Activated T-cell treated with anti-CD3 and anti-CD28 coated beads for 48 hours (primary cell): ENCODE results near the gene PEX5.
"Not testable (repeated sequence)": the region's sequence is repeated elsewhere in the genome, so short reads cannot be mapped to it uniquely, and the experiment has no call there.

Source experiments
- DNase-seq: peaks from one replicate; pipeline ENCODE4 v3.0.0-alpha.2; 2020; ENCODE audit warnings: low read depth

PEX5 gene

DNA sequence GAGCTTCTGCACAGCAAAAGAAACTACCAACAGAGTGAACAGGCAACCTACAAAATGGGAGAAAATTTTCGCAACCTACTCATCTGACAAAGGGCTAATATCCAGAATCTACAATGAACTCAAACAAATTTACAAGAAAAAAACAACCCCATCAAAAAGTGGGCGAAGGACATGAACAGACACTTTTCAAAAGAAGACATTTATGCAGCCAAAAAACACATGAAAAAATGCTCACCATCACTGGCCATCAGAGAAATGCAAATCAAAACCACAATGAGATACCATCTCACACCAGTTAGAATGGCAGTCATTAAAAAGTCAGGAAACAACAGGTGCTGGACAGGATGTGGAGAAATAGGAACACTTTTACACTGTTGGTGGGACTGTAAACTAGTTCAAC, 24.3 kb downstream of the PEX5 start:
- not testable (repeated sequence) for DNase-seq

GRCh38 chr12:7217475-7218069, 28.1 kb downstream of the PEX5 start:
- no peak for DNase-seq

GRCh38 chr12:7219599-7220243, 30.2 kb downstream of the PEX5 start:
- peak; percentile 40 for DNase-seq

- DNase-seq = no peak
Observed at GRCh38 chr12:7221486-7221885, 32.0 kb downstream of the PEX5 start.

DNA sequence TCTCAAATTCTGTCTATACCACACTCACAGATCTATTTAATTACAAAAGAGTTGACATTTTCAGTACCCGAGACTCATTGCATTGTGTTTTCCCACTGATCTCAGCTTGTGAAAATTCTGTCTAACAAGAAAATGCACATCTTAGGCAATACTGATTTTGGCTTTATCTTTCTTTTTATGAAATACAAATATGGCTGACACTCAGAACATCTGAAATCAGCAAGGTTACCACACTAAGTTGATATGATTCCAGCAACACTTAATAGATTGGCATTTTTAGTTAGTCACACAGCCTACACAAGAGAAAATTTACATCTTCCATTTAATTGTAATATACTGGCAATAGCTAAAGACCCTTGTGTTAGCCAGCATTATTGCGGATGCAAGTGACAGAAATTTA, 40.3 kb downstream of the PEX5 start:
- no peak for DNase-seq

DNA sequence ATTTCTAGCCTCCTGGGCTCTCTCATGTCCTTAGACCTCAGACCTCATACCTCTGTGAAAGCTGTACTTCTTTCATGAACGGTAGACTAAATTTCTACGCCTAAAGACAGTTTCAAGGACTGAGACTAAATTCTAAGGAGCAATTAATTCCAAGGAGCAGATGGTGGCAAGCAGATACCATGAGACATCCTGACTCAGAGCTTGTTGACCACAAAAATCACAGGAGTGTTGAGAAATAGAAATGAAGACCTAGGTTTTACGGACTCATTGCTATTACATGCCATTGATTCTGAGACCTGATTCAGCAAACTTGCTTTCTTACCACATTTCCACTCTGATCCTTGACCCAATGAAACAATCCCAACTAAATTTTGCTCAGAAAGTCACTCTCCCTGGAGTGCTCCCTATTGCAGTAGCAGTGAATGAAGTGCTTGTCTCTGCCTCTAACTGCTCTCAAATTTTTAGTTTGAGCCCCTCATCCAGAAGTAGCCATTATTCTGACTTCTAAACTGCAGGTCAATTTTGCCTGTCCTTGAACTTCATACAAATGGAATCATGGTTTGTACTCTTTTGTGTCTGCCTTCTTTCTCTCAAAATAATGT, 52.0 kb downstream of the PEX5 start:
- DNase-seq = no peak

DNA sequence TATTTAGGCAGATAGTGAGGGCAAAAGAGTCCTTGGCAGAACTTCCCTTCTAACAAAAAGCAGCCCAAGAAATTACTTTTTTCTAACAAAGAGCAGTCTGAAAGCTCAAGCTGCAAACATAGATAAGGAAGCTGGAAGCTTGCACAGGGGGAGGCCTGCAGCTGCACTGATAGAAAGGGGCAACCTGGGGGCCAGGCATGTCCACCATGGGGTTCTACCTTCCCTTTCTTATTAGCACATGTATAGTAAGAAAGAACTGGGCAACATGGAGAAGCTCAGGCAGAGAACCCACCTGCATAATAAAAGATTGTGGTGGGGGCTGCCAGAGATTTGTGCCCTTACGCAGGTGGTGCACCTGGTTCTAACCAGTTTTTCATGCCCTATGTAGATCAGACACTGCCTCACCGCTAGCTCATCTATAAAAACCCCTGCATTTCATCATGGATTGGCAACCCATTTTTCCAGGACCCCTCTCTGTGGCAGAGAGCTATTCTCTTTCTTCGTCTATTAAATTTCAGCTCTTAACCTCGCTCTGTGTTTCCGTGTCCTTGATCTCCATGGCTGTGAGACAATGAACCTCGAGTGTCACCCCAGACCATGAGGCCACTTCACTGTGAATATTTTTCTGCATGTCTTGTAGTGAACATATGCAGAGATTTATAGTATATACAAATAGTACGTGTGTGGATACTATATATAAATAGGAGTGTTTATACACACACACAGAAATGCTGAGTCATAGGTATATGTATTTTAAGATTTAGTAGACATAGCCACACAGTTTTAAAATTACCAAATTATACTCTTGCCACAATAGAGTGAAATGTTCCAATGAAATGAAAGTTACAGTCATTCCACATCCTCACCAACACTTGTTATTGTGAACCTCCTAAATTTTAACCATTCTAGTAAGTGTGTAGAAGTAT, 53.0 kb downstream of the PEX5 start:
- DNase-seq = no peak

DNA sequence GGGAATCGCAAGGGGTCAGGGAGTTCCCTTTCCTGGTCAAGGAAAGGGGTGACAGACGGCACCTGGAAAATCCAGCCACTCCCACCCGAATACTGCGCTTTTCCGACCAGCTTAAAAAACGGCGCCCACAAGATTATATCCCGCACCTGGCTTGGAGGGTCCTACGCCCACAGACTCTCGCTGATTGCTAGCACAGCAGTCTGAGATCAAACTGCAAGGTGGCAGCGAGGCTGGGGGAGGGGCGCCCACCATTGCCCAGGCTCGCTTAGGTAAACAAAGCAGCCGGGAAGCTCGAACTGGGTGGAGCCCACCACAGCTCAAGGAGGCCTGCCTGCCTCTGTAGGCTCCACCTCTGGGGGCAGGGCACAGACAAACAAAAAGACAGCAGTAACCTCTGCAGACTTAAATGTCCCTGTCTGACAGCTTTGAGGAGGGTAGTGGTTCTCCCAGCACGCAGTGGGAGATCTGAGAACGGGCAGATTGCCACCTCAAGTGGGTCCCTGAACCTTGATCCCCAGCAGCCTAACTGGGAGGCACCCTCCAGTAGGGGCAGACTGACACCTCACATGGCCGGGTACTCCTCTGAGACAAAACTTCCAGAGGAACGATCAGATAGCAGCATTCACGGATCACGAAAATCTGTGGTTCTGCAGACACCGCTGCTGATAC, 62.0 kb downstream of the PEX5 start:
- not testable (repeated sequence) for DNase-seq

DNA sequence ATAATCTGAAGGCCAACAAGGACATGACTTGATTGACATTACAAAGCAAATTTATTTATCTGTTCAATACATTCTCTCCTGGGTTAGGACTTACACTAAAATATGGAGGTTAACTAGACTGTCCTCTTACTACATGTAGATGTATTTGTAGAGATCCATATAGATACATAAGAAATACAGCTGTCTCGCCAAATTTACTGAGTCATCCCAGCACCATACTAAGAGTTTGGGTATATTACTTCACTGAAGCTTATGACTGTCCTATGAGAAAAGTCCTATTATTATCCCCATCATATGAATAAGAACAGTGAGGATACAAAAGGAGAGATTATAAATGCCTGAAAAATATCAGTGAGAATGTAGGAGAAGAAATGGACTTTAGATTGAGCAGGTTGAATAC, 69.6 kb downstream of the PEX5 start:
- no peak for DNase-seq
